ENCODE data around the gene PIK3IP1. TPM values are rescaled to one million over a fixed set of nuclear protein-coding genes. Genes with fewer than 3 reads are reported as not detected.

Gene PIK3IP1
- total RNA-seq, 1 experiment from 2014 or later, result 0.87 TPM

- Mint-ChIP-seq H3K9me3 (no peaks in the 10 kb centered on the region), H3K4me1 (peaks cover 12 to 15% of the 10 kb centered on the region in 2 experiments), H3K36me3 (ENCODE audit: insufficient read depth in 1 of 3, low read depth in 3 of 3) (peaks cover 26 to 78% (median 70%) of the 10 kb centered on the region in 3 experiments), H3K4me3 (no peak overlapping the region), H3K27me3 (ENCODE audit: low read depth) (no peaks in the 10 kb centered on the region), H3K27ac (peak overlapping the region; percentile 25 to 77 (median 28); a peak in 4 of 7 replicates)
- peaks cover 8% of the 10 kb centered on the region; the same call in 1 of the 2 replicates for H3K4me1 ChIP-seq (ENCODE audit: insufficient read depth, low read length)
- H2AK5ac ChIP-seq (ENCODE audit: insufficient read length, low read length), result no peak overlapping the region
- H2BK15ac ChIP-seq (ENCODE audit: low read depth, low read length), result no peak overlapping the region
- no peak overlapping the region for H2BK5ac ChIP-seq (ENCODE audit: insufficient read length, low read length)
- no peak overlapping the region for H2BK12ac ChIP-seq (ENCODE audit: insufficient read length, low read depth, low read length)
- peak; percentile 75 for DNase-seq
- no CpG with 5 or more reads among the region's 15 CpGs for WGBS (ENCODE audit: extremely low coverage, insufficient read length, low lambda C conversion rate)
- H2BK120ac ChIP-seq (ENCODE audit: low read depth, low read length, poor library complexity, severe bottlenecking), result no peak overlapping the region
- no peak overlapping the region for H2BK20ac ChIP-seq (ENCODE audit: low read depth, low read length, poor library complexity, severe bottlenecking)
- H4K20me1 ChIP-seq (ENCODE audit: control insufficient read depth, insufficient read depth, insufficient read length), result no peaks in the 10 kb centered on the region
- H4K5ac ChIP-seq (ENCODE audit: insufficient read length, low read depth, low read length), result no peak overlapping the region
- H4K8ac ChIP-seq (replicated peaks; ENCODE audit: insufficient read length, low read depth, low read length), result no peak overlapping the region
- no peak overlapping the region for H3K23ac ChIP-seq (ENCODE audit: insufficient read length, low read depth, low read length)
- no peak overlapping the region for H2AFZ ChIP-seq (ENCODE audit: low read length)
- no peak overlapping the region for H3K56ac ChIP-seq (ENCODE audit: insufficient read length, low read depth, low read length)
- no peak overlapping the region for H3K9ac ChIP-seq (ENCODE audit: extremely low read depth, insufficient read length, low read length)
- H3K9me3 ChIP-seq (ENCODE audit: control insufficient read depth, low read depth, low read length), result no peaks in the 10 kb centered on the region
- no peak overlapping the region for H3K27ac ChIP-seq (ENCODE audit: insufficient read length, low read depth, low read length)
- no peaks in the 10 kb centered on the region for H3K79me1 ChIP-seq (ENCODE audit: insufficient read depth, low read depth, low read length, poor library complexity, severe bottlenecking)
- H3K4me2 ChIP-seq (ENCODE audit: insufficient read depth, insufficient read length, low read length), result no peak overlapping the region
- no peak overlapping the region for H3K18ac ChIP-seq (ENCODE audit: insufficient read length, low read depth, low read length)
- no peak overlapping the region for H3K14ac ChIP-seq (ENCODE audit: insufficient read depth, low read length)
- H3K27me3 ChIP-seq (ENCODE audit: insufficient read depth, low read length), result no peaks in the 10 kb centered on the region
- H3K79me2 ChIP-seq (ENCODE audit: insufficient read depth, low read length), result no peaks in the 10 kb centered on the region
- peak; percentile 86 for TF ChIP-seq CTCF (conservative IDR thresholded peaks at IDR 0.05)
- no peak overlapping the region for H4K91ac ChIP-seq (ENCODE audit: insufficient read length, low read depth, low read length)
- H3T11ph ChIP-seq (ENCODE audit: low read length), result no peak overlapping the region
- no peak overlapping the region for H3K4ac ChIP-seq (ENCODE audit: low read depth, low read length)
- H3K23me2 ChIP-seq (ENCODE audit: insufficient read length, low read depth, low read length, poor library complexity, severe bottlenecking), result no peaks in the 10 kb centered on the region
These were observed 19.5 kb downstream of the PIK3IP1 start for GRCh38 chr22:31272522-31273446.
